Endothelial cell of umbilical vein (primary cell): ENCODE data around the gene TSSC4. TPM values are rescaled to one million over a fixed set of nuclear protein-coding genes. Genes with fewer than 3 reads are reported as not detected.

Experiments used
- BruUV-seq: library from RNA; stranded (reverse); fragments of 400-500 nt; replicated peaks from 2 replicates; lab custom pipeline; 2021; lab: Mats Ljungman, UMichigan
- CTCF ChIA-PET: fragments of 300-600, 350-600 bp; sonication (Branson Sonifier 250); formaldehyde crosslinking; loops from one replicate; lab custom pipeline; 2021; ENCODE audit warnings: antibody characterized with exemption, inconsistent platforms; lab: Charles Lee
- POLR2A ChIA-PET: fragments of 300-600, 350-600 bp; sonication (Branson Sonifier 250); formaldehyde crosslinking; loops from one replicate; lab custom pipeline; 2021; ENCODE audit warnings: antibody characterized with exemption, inconsistent platforms; lab: Charles Lee
- DNase-seq: peaks from one replicate; pipeline ENCODE4 v3.0.0-alpha.2; 2011; ENCODE audit warnings: low read depth, low spot score
- FAIRE-seq: peaks from 2 replicates; lab custom pipeline; 2011; peaks lifted over from hg19 to GRCh38; lab: Jason Lieb, UNC
- H2AFZ ChIP-seq: 2 replicates; pipeline ENCODE4 v1.6.0; 2012; ENCODE audit warnings: low read depth, low read length, control low read depth, inconsistent platforms
- H3K27ac ChIP-seq: 2 replicates; pipeline ENCODE4 v1.5.1; 2011; ENCODE audit warnings: low read depth, mild to moderate bottlenecking, control low read depth, low read length, moderate library complexity; ENCODE audit not compliant: insufficient read depth
- H3K27me3 ChIP-seq, 2 experiments: 2 replicates each; pipeline versions ENCODE4 v1.6.0 to v1.6.1; 2011; ENCODE audit warnings: low read length in 2 of 2, mixed read lengths in 1 of 2; ENCODE audit not compliant: control insufficient read depth in 2 of 2, insufficient read depth in 2 of 2
- H3K36me3 ChIP-seq, 2 experiments: 2 replicates in 1 of 2; 3 replicates in 1 of 2; pipeline ENCODE4 v1.5.1; 2011; ENCODE audit warnings: low read length in 2 of 2, mild to moderate bottlenecking in 1 of 2, moderate library complexity in 1 of 2; ENCODE audit not compliant: control insufficient read depth in 2 of 2, insufficient read depth in 2 of 2; ENCODE audit errors: extremely low read depth in 1 of 2
- H3K4me1 ChIP-seq: 3 replicates; pipeline ENCODE4 v1.5.1; 2011; ENCODE audit warnings: mild to moderate bottlenecking, low read length; ENCODE audit not compliant: control insufficient read depth, insufficient read depth; ENCODE audit errors: extremely low read depth
- H3K4me2 ChIP-seq: 2 replicates; pipeline ENCODE4 v1.6.1; 2011; ENCODE audit warnings: low read length, control low read depth, mixed read lengths; ENCODE audit not compliant: insufficient read depth
- H3K4me3 ChIP-seq, 3 experiments: fragments of 200-600 bp in 1 of 3; sonication (generic), shearing (Covaris generic) in 1 of 3; replicated peaks in 1 of 3; 2 replicates each; pipeline ENCODE4 v1.5.1; 2011 to 2016; ENCODE audit warnings: control low read depth in 3 of 3, low read length in 3 of 3, mild to moderate bottlenecking in 2 of 3, inconsistent platforms in 1 of 3, low read depth in 1 of 3, moderate library complexity in 1 of 3; ENCODE audit not compliant: insufficient read depth in 1 of 3
- H3K79me2 ChIP-seq: 2 replicates; pipeline ENCODE4 v1.6.0; 2012; ENCODE audit warnings: low read length, inconsistent platforms; ENCODE audit not compliant: control insufficient read depth, insufficient read depth
- H3K9ac ChIP-seq: replicated peaks from 2 replicates; pipeline ENCODE3; 2011; ENCODE audit warnings: low read length, control low read depth; ENCODE audit not compliant: insufficient read depth; ENCODE audit errors: extremely low read depth
- H3K9me1 ChIP-seq: replicated peaks from 3 replicates; pipeline ENCODE4 v1.6.0; 2011; ENCODE audit warnings: mild to moderate bottlenecking, low read length; ENCODE audit not compliant: control insufficient read depth, insufficient read depth; ENCODE audit errors: extremely low read depth
- H3K9me3 ChIP-seq: replicated peaks from 2 replicates; pipeline ENCODE4 v1.5.1; 2012; ENCODE audit warnings: low read length, inconsistent platforms; ENCODE audit not compliant: control insufficient read depth, insufficient read depth
- H4K20me1 ChIP-seq: replicated peaks from 2 replicates; pipeline ENCODE3; 2011; ENCODE audit warnings: mild to moderate bottlenecking, low read length; ENCODE audit not compliant: control insufficient read depth, insufficient read depth; ENCODE audit errors: extremely low read depth
- EZH2 ChIP-seq: IDR thresholded peaks from 2 replicates; pipeline ENCODE4 v1.6.1; 2012; ENCODE audit warnings: borderline replicate concordance, low read depth, mild to moderate bottlenecking, moderate library complexity, low read length, inconsistent platforms; ENCODE audit not compliant: severe bottlenecking
- FOS ChIP-seq: IDR thresholded peaks from 2 replicates; pipeline ENCODE4 v1.6.1; 2011; ENCODE audit warnings: mild to moderate bottlenecking, low read length, moderate library complexity, borderline replicate concordance; ENCODE audit not compliant: insufficient read depth
- GATA2 ChIP-seq: IDR thresholded peaks from 2 replicates; pipeline ENCODE4 v1.7.0; 2011; ENCODE audit warnings: low read depth, mild to moderate bottlenecking, moderate library complexity, mixed read lengths, low read length; ENCODE audit not compliant: insufficient read length, insufficient read depth
- JUN ChIP-seq: IDR thresholded peaks from 2 replicates; pipeline ENCODE4 v1.6.1; 2011; ENCODE audit warnings: borderline replicate concordance, low read depth; ENCODE audit not compliant: insufficient read length, insufficient read depth
- MYC ChIP-seq: IDR thresholded peaks from one replicate; pipeline ENCODE4 v1.6.1; 2011; ENCODE audit warnings: mild to moderate bottlenecking, low read depth, low read length
- POLR2A ChIP-seq: IDR thresholded peaks from 2 replicates; pipeline ENCODE4 v1.6.1; 2012; ENCODE audit warnings: low read depth, mild to moderate bottlenecking, control low read depth, low read length
- POLR2AphosphoS5 ChIP-seq: IDR thresholded peaks from 2 replicates; pipeline ENCODE4 v1.6.1; 2012; ENCODE audit warnings: low read depth, mild to moderate bottlenecking, control low read depth, low read length, moderate library complexity; ENCODE audit not compliant: insufficient read depth
- dilution Hi-C: fragments of 300-500 bp; cut with MboI; formaldehyde crosslinking; loops from one replicate; pipeline ENCODE4 v1.15.0; 2019; ENCODE audit warnings: low sequenced_read_pairs; ENCODE audit not compliant: extremely low pct_ligation_motif_present
- intact Hi-C: fragments of 100-400 bp; cut with micrococcal nuclease; formaldehyde crosslinking; loops from one replicate; pipeline ENCODE4 v1.10.0; 2022
- polyA plus RNA-seq, 4 experiments: library from polyadenylated mRNA; depleted of rRNA in 3 of 4; stranded (reverse) in 3 of 4; unstranded in 1 of 4; fragments of >200 nt; gene quantifications; 2 replicates each; pipeline versions ENCODE4 v1.2.1 to v1.2.3, GENCODE V29; 2011 to 2012; ENCODE audit warnings: missing spikeins in 1 of 4
- total RNA-seq: library from RNA; stranded (reverse); gene quantifications from 2 replicates; pipeline ENCODE4 v1.2.3, GENCODE V29; 2021
- TF ChIP-seq, protein P1 (sequence below), 2 donors: IDR thresholded peaks; 1 replicate in 1 of 2; 2 replicates in 1 of 2; pipeline ENCODE4 v1.5.1; 2011; ENCODE audit warnings: low read length in 2 of 2, mild to moderate bottlenecking in 2 of 2, moderate library complexity in 2 of 2, control low read depth in 1 of 2, inconsistent platforms in 1 of 2, low read depth in 1 of 2; ENCODE audit not compliant: insufficient read depth in 1 of 2; ENCODE audit errors: extremely low read depth in 1 of 2
- TF ChIP-seq, protein P2 (sequence below): IDR thresholded peaks from 2 replicates; pipeline ENCODE4 v1.6.1; 2011; ENCODE audit not compliant: insufficient read depth, insufficient read length

The TSSC4 gene
- total and polyA plus RNA-seq, 2 donors (not counting 3 experiments of a cell fraction or from before 2014, with no cell fraction given) = 42.7 to 59.6 TPM

DNA sequence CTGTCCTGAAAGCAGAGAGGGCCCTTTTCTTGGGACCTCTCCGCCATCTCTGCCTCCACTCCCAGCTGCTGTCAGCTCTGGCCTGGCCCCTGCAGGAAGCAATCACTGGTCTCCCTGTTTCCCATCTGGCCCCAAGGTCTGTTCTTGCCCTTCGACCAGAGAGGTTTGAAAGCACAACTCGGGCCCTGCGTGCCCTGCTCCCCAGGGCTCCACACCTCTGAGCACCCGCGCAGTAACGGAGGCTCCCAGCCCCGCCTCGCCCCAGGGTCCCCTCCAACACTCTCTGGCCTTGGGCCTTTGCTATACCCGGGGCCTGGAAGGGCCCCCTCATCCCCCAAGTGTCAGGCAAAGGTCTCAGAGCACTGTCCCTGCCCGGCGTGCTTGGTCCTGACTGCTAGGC is 31.2 kb upstream of the TSSC4 start:
- H3K79me2 ChIP-seq = no peaks in the 10 kb centered on the region
- H3K9me1 ChIP-seq = no peaks in the 10 kb centered on the region
- no peaks in the 10 kb centered on the region for H3K9me3 ChIP-seq
- no peaks in the 10 kb centered on the region for H4K20me1 ChIP-seq
- ChIA-PET CTCF (interaction anchor here (0.8 kb wide), 1 partner anchor 50 kb away, joined by 3 read pairs; no protein-coding TSS in a partner anchor), POLR2A (no interaction called here)
- no peak overlapping the region for H3K9ac ChIP-seq
- no peaks in the 10 kb centered on the region for H3K4me1 ChIP-seq
- H3K36me3 ChIP-seq = no peaks in the 10 kb centered on the region
- no peaks in the 10 kb centered on the region for H3K27me3 ChIP-seq
- TF ChIP-seq, protein P1, sequence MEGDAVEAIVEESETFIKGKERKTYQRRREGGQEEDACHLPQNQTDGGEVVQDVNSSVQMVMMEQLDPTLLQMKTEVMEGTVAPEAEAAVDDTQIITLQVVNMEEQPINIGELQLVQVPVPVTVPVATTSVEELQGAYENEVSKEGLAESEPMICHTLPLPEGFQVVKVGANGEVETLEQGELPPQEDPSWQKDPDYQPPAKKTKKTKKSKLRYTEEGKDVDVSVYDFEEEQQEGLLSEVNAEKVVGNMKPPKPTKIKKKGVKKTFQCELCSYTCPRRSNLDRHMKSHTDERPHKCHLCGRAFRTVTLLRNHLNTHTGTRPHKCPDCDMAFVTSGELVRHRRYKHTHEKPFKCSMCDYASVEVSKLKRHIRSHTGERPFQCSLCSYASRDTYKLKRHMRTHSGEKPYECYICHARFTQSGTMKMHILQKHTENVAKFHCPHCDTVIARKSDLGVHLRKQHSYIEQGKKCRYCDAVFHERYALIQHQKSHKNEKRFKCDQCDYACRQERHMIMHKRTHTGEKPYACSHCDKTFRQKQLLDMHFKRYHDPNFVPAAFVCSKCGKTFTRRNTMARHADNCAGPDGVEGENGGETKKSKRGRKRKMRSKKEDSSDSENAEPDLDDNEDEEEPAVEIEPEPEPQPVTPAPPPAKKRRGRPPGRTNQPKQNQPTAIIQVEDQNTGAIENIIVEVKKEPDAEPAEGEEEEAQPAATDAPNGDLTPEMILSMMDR (IDR thresholded peaks at IDR 0.05; ENCODE audit: extremely low read depth in 1 of 2, insufficient read depth in 1 of 2, low read depth in 1 of 2, low read length in 2 of 2) = no peak
- TF ChIP-seq MYC (no peak), EZH2 (no peak), FOS (no peak), POLR2AphosphoS5 (no peak), GATA2 (no peak), JUN (no peak), POLR2A (no peak)
- TF ChIP-seq, protein P2, sequence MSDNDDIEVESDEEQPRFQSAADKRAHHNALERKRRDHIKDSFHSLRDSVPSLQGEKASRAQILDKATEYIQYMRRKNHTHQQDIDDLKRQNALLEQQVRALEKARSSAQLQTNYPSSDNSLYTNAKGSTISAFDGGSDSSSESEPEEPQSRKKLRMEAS = no peak
- H3K4me3 ChIP-seq = no peak overlapping the region
- intact Hi-C loops = no loop called here
- H2AFZ ChIP-seq = no peak overlapping the region
- BruUV-seq = no TSS peak
- no peak overlapping the region for H3K27ac ChIP-seq
- DNase-seq (no peak), FAIRE-seq (no peak)
- dilution Hi-C loops = no loop called here
- H3K4me2 ChIP-seq = no peak overlapping the region
